GM20000 (cell line): ENCODE results near the gene UGT2B7.
"Not testable (repeated sequence)": the region's sequence is repeated elsewhere in the genome, so short reads cannot be mapped to it uniquely, and the experiment has no call there.

Experiments
- DNase-seq: peaks from one replicate; pipeline ENCODE4 v3.0.0; 2012; ENCODE audit warnings: low spot score
- TF ChIP-seq, protein P1 (sequence below): IDR thresholded peaks from 2 replicates; pipeline ENCODE4 v1.5.1; 2012; ENCODE audit warnings: mild to moderate bottlenecking, control low read depth; ENCODE audit errors: extremely low read depth, missing control alignments

Gene UGT2B7

DNA sequence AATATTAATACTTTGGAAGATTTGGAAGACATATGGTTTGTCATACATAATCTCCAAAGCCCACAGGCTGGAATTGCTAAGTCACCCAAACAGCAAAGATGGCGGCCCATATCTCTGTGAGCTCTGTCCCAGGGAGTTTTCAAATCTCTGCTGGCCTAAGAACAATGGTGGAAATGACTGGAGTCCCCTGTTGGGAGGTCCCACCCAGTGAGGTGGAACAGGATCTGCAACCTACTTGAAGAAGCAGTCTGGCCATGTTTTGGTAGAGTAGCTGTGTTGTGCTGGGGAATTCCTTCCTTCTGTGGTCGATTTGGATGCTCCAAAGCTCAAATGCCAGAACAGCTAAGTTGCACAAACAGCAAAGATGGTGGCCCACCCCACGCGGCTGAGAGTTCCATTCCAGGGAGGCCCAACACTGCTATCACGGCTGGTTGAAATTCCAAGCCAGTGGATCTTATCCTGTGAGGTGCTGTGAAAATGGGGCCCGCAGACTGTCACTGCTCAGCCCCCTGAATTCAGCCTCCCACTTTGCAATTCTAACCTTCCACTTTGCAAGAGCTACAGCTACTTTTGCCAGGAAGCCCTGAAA lies 3.2 kb upstream of the UGT2B7 start:
- DNase-seq, result no peak
- TF ChIP-seq, protein P1, sequence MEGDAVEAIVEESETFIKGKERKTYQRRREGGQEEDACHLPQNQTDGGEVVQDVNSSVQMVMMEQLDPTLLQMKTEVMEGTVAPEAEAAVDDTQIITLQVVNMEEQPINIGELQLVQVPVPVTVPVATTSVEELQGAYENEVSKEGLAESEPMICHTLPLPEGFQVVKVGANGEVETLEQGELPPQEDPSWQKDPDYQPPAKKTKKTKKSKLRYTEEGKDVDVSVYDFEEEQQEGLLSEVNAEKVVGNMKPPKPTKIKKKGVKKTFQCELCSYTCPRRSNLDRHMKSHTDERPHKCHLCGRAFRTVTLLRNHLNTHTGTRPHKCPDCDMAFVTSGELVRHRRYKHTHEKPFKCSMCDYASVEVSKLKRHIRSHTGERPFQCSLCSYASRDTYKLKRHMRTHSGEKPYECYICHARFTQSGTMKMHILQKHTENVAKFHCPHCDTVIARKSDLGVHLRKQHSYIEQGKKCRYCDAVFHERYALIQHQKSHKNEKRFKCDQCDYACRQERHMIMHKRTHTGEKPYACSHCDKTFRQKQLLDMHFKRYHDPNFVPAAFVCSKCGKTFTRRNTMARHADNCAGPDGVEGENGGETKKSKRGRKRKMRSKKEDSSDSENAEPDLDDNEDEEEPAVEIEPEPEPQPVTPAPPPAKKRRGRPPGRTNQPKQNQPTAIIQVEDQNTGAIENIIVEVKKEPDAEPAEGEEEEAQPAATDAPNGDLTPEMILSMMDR, result no peak

DNA sequence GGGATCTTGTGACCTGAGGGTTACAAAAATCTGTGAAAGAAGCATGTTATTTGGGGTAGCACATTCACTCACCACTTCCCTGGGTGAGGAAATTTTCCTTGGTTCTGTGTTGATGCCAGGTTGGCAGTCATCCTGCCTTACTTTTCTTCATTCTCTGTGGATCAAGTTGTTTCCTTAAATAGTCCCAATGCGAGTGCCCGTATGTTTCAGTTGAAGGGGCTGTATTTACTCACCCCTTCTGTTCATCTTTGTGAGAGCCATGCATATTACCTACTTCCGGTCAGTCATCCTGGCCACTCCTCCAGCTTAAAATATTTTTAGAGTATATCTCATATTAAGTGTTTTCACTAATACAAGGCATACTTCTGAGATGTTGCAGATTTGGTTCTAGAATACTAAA lies 2.6 kb upstream of the UGT2B7 start:
- TF ChIP-seq, protein P1, result no peak
- no peak for DNase-seq

DNA sequence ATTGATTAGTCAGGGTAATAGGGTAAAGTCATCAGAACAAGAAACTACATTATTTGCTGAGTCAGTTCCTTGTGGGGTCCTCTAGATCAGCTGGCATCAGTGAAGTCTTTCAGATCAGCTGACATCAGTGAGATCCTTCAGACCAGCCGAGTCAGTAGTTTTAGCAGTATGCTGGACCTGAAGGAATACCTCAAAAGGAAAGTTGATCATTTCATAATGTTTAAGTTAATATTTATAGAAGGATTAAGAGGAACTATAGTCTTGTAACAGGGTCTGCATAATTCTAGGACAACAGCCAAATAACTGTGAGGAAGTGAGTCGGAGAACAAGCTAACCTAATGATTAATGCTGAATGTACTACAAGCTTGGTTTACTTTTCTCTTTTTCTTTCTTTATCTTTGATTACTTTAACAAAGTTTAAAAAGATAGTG lies 958 bp upstream of the UGT2B7 start:
- TF ChIP-seq, protein P1, result no peak
- DNase-seq, result no peak

DNA sequence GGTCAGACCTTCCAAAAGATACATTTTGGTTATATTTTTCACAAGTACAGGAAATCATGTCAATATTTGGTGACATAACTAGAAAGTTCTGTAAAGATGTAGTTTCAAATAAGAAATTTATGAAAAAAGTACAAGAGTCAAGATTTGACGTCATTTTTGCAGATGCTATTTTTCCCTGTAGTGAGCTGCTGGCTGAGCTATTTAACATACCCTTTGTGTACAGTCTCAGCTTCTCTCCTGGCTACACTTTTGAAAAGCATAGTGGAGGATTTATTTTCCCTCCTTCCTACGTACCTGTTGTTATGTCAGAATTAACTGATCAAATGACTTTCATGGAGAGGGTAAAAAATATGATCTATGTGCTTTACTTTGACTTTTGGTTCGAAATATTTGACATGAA lies 536 bp downstream of the UGT2B7 start:
- no peak for DNase-seq
- TF ChIP-seq, protein P1, result no peak

DNA sequence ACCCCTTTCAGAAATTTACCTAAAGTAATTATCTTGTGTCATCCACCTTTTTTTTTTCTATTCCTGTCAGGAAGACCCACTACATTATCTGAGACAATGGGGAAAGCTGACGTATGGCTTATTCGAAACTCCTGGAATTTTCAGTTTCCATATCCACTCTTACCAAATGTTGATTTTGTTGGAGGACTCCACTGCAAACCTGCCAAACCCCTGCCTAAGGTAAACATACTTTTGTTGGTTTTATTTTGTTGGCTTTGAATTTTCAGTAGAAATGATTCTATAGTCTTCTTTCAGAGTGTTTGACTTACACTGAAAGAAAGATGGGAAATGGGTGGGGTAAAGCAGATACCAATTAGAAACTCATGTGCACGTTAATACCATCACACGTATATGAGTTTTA lies 2.2 kb downstream of the UGT2B7 start:
- TF ChIP-seq, protein P1, result no peak
- DNase-seq, result no peak

DNA sequence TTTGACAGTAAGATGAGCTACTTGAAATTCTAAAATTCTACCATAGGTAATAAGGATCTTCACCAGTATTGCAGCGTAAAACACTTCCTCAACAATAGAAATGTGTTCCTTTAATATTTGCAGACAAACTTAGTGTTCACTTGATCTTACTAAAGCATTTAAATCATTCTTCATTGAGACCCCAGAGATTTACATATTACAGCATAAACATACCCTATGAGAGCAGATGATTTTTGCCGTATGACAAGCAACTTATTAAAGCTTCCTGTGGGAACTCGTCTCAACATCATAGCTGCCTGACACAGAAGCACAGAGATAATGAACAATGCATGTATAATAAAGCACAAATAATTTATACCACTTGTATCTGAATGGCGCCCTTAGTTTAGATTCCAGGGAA lies 3.6 kb downstream of the UGT2B7 start:
- TF ChIP-seq, protein P1, result no peak
- DNase-seq, result no peak

DNA sequence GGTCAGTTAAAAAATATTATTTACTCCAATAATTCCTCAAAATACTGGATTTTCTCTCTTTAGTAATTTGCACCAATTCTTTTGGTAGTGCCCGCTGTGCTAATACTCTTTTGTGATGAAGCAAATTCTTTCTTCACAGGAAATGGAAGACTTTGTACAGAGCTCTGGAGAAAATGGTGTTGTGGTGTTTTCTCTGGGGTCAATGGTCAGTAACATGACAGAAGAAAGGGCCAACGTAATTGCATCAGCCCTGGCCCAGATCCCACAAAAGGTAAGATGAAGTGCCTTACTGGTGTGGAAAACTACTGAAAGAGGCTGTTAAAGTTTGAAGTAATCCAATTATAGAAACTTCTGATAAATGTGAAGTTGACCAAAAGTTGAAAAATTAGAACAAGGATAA lies 6.4 kb downstream of the UGT2B7 start:
- not testable (repeated sequence) for DNase-seq

DNA sequence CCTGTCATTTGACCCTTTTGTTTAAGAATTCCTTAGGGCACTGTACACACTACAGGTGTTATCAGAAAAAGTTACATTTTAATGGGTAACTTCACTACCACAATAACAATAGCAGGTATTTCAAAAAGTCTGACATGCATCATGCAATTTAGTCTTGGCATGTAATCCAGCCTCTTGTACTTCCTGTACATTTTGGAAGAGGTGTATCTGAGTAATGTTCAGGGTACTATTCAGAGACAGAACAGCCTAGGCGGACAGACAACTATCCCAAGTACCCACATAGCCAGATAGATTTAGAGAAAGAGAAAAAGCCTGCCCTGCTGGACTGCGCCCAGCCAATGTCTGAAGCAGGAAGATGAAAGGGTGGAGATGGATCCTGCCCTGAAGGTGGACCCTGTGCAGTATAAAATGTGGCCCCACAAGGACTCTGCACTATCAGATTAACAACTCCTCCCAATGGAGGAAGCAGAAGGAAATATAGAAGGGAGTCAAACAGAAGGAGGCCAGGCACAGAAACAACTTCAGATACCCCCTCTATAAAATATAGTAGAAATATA lies 8.5 kb downstream of the UGT2B7 start:
- no peak for DNase-seq
- TF ChIP-seq, protein P1, result no peak

DNA sequence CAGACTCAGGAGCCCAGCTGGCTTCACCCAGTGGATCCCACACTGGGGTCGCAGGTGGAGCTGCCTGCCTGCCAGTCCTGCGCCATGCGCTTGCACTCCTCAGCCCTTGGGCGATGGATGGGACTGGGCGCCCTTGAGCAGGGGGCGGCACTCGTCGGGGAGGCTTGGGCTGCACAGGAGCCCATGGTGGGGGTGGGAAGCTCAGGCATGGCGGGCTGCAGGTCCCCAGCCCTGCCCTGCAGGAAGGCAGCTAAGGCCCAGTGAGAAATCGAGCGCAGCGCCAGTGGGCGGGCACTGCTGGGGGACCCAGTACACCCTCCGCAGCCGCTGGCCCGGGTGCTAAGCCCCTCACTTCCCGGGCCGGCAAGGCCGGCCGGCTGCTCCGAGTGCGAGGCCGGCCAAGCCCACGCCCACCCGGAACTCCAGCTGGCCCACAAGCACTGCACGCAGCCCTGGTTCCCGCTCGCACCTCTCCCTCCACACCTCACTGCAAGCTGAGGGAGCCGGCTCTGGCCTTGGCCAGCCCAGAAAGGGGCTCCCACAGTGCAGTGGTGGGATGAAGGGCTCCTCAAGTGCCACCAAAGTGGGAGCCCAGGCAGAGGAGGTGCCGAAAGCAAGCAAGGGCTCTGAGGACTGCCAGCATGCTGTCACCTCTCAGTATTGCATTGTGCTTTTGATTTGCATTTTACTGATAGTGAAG lies 19.0 kb downstream of the UGT2B7 start:
- not testable (repeated sequence) for DNase-seq
